SIG-M5 (cell line): ENCODE measurements around the gene GALNT2.

Source experiments
- DNase-seq: peaks from one replicate; lab custom pipeline; 2025; lab: John Stamatoyannopoulos, UW

Gene GALNT2

GRCh38 chr1:230261928-230262650 lies 195.1 kb downstream of the GALNT2 start:
- no peak for DNase-seq

DNA sequence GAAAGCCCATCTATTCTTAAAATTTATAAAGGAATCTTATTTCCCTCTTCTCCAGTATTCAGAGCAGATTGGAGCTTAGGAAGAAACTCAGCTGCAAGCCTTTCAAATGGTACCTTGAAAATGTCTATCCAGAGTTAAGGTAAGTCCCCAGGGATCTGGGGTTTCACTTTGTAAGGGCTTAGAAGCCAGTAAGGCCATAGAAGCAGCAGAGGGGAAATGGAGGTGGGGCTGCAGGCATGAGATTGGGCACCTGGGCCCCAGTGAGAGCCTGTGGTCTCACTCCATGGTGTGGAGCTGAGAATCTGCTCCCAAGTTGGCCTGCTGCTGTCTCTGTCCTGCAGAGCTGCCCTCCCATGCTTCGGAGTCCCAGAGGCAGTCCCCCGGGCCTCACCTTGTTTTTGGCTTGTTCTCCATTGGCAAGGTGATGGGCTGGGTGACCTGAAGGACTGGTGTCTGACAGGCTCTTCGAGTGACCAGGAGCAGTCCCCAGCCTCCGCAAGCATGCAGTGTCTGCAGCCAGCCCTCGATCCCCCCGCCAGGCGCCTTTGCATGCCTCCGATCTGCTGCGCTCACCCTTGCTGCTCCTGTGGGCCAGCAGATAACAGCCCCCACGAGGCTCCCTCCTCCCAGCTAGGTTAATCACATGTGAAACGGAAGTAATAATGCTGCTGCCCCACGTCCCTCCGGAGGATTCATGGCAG lies 196.0 kb downstream of the GALNT2 start:
- no peak for DNase-seq

GRCh38 chr1:230263568-230264195 lies 196.6 kb downstream of the GALNT2 start:
- DNase-seq: no peak

- DNase-seq: no peak
These were observed 197.3 kb downstream of the GALNT2 start for GRCh38 chr1:230264342-230264741.

- DNase-seq: no peak
These were observed 198.4 kb downstream of the GALNT2 start for GRCh38 chr1:230265200-230266115.

DNA sequence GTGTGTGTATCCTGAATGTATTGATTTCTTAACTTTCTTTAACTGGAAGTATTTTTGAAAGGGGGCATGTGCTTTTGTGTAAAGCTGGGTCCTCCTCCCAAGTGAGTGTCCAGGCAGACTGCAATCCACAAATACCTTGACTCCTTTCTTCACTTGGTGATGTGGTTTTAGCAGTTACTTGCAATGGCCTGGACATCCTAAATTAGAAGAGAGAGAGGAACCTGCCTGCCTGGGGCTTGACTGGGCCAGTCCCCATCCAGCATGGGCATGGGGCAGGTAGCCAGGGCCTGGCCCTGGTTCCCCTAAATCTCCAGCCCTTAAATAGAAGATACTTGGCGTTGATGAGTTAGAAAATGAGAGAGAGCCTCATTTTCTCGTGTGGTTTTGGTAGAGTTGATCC lies 199.4 kb downstream of the GALNT2 start:
- no peak for DNase-seq

DNA sequence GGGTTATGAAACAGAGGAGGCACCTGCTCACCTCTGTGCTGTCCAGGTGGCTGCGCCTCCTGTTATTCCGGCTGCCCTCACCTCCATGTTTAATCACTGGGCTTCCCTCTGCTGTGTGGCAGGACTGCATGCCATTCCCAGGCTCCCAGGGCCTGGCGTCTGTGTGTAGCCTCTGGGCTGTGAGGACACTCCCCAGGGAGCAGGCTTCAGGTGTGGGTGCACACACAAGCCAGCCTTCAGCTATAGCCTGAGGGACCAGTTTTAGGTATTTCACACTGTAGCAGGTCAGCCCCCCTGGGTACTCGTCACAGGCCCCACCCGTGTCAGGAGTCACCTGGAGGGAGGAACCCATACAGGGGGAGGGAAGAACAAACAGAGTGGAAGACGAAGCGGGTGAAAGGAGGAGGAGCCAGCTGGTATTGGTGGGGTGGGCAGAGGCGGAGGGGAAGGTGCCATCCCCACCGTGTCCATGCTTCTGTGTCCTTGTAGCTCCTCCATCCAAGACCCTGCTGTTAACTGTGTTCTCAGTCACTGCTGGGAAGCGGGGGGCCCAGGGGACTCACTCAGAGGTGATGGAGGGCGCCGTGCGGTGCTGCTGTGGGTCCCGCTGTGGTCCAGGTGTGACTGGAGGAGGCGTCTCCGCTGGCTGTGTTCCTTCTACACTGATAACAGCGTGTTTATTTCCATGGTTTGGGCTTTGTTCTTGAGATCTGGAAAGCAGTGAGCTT lies 200.5 kb downstream of the GALNT2 start:
- no peak for DNase-seq

- no peak for DNase-seq
These were observed 201.5 kb downstream of the GALNT2 start for GRCh38 chr1:230268371-230269170.

DNA sequence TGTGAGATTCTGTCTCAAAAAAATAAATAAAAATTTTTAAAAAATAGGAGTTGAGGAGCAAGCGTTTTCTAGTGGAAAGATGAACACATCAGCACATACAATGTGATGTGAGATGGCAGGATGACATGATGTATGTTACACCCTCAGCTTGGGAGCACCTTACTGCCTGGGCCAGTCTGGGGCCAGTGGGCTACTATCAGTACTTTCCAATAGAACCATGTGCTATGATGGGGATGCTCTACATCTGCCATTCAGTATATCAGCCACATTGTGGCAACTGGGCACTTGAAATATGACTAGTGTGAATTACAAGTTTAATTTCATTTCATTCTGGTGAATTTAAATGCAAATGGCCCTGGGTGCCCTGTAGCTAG lies 203.1 kb downstream of the GALNT2 start:
- DNase-seq: no peak

DNA sequence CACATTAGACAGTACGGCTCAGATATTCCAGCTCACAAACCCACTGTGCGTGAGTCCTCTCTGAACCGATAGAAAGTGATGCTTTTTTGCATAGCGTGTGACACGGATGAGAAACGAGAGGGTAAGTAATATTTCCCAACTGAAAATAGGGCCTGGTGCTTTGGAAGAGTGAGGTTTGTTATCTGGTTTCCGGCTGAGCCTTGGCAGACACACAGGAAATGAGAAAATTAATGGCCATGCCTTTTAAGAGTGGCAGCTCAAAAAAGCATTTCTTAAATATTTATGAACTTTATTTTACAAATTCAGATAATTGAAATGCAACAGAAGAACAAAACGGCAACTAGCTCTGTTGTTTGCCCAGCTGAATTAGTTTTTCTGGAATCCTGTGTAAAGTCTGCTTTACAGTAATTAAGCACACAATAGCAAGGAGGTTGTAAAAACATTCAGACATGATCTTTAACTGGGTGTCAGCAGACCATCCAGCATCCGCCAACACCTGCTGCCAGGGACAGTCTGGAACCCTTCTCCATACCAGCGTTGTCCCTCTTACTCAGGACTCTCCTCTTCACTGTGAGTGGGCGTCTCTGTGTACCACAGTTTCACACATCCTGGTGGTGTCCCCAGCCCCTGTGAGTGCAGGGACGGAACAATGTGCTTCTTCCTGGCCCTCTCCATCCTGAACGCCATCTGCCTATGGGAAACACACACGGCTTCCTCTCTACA lies 203.7 kb downstream of the GALNT2 start:
- DNase-seq: no peak

DNA sequence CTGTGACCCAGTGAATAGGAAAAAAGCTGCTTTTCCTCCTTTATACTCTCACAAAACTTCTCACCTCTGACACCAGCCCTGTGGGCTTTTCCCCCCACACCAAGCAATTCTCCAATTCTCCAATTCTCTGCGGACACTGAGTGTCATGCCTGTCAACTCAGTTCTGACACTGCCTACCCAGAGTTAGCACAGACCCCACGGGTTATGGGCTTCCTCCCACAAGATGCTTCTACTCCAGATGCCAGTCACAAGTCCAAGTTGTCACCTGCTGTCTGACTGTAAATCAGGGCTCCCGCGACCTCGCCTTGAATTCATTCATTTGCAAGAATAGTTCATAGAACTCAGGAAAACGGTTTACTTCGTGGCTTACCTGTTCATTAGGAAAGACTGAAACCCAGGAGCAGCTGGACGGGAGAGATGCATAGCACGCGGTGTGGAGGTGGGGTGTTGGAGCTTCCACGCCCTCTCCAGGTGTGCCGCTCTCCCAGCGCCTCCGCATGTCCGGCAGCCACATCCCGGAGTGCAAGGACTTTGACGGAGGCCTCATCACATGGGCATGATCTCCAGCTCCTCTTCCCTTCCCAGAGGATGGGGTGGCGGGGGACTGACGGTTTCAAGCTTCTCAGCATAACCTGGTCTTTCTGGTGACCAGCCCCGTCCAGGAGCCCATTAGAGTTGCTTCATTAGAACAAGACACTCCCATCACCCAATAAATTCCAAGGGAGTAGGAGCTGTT lies 204.4 kb downstream of the GALNT2 start:
- no peak for DNase-seq

DNA sequence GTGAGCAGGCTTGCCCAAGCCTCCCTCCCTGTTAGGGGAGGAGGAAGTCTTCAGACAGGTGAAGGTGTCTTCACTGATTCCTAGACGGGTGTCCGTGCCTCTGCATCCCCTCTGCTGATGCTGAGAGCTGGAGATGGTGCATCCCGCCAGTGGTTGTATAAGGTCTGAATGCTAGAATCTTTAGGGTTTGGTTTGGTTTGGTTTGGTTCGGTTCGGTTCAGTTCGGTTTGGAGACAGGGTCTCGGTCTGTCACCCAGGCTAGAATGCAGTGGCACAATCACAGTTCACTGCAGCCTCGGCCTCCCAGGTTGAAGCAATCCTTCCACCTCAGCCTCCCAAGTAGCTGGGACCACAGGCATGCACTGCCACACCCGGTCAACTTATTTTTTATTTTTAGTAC lies 205.5 kb downstream of the GALNT2 start:
- DNase-seq: no peak

DNA sequence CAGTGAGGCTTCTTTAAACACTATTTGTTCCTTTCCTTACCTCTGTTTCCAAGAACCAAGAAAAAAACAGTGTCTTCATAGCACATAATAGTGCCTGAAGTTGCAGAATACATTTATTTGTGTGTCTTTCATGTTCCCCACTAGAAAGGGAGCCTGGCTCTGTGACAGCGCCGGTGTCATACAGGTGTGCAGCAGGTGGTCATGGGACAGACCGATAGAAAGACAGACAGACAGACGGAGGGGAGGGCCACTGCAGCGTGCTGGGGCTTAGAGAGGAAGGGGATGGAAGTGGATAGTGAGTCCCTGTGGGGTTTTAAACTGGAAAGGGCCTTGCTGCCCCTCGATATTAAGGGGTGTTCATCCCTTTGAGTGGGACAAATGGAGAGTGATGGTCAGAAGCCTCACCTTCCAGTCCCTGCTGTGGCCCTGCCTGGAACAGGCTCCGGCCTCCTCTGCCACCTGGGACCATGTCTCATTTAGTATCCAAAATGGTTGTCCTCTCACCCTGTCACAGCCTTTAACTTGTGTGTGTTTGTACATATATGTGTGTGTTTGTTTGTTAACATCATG lies 206.2 kb downstream of the GALNT2 start:
- DNase-seq: no peak

- DNase-seq: no peak
These were observed 207.2 kb downstream of the GALNT2 start for GRCh38 chr1:230274254-230274653.

DNA sequence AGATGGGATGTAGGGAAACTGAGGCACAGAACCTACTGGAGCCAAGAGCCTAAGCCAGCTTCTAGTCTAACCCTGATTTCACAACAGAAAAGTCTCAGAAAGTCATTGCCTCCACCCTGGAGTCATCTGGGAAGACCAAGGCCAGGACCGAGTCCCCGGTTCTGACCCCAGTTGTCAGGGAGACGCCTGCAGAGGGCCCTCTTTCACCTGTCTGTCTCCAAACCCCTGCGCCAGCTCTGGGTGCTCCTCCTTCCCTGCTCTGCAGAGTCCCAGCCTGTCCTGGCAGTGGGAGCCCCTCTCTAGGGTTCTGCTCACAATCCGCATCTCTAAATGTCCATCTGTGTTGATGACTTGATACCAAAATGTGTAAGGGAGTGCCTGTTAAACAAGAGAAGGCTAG lies 209.4 kb downstream of the GALNT2 start:
- DNase-seq: no peak

- DNase-seq: no peak
These were observed 210.4 kb downstream of the GALNT2 start for GRCh38 chr1:230277201-230278025.

- no peak for DNase-seq
These were observed 211.3 kb downstream of the GALNT2 start for GRCh38 chr1:230278376-230278775.
